GM03348 (cell line): ENCODE data around the gene IL6R.
"Not testable (repeated sequence)": the region's sequence is repeated elsewhere in the genome, so short reads cannot be mapped to it uniquely, and the experiment has no call there.

Experiments used
- DNase-seq: peaks from one replicate; pipeline ENCODE4 v3.0.0; 2012; ENCODE audit warnings: low spot score

Gene IL6R

GRCh38 chr1:154483941-154484803 lies 79.0 kb downstream of the IL6R start:
- no peak for DNase-seq

- DNase-seq: no peak
Measured at GRCh38 chr1:154485106-154485505, 80.0 kb downstream of the IL6R start.

DNA sequence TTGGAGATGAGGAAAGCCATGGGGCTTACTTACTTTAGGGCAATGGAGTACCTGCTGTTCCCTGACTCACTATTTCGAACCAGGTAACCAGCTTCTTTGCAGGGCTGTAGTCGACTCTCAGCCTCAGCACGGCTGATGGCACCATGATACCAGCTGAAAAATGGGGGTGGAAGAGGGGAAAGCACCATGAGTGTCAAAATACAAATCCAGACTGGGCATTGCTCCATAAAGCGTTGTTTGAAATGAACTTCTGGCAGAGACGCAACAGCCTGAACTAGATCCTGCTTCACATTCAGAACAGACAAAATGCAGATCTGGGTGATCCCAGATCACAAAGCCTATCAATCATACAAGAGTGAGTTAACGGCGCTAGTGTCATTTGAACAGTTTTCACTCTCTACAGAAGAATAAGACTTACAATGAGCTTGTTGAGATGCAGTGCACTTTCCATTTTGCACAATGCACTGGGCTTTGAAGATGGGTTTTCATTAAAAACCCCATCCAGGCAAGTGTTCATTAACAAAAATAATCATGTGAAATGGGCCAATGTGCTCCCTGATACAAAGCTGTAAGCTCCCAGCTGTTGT lies 80.9 kb downstream of the IL6R start:
- no peak for DNase-seq

GRCh38 chr1:154486756-154487155 lies 81.6 kb downstream of the IL6R start:
- not testable (repeated sequence) for DNase-seq

GRCh38 chr1:154488922-154489321 lies 83.8 kb downstream of the IL6R start:
- no peak for DNase-seq

GRCh38 chr1:154489695-154490274 lies 84.6 kb downstream of the IL6R start:
- DNase-seq: no peak

DNA sequence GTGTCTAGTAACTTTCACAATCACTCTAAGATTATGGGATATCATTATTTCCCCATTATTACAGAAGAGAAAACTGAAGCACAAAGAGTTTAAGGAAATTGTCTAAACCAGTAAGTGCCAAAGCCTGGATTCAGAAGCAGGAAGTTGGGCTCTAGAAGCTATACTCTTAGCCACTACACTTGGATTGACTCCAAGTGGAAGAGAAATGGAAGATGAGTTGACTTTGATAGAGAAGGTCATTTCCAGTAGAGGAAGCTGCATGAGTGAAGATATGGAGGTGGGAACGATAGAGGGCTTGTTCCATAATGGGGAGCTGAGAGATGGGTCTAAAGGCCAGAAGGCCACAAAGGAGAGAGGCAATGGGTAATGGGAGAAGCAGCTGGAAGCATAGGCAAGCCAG lies 85.2 kb downstream of the IL6R start:
- no peak for DNase-seq

DNA sequence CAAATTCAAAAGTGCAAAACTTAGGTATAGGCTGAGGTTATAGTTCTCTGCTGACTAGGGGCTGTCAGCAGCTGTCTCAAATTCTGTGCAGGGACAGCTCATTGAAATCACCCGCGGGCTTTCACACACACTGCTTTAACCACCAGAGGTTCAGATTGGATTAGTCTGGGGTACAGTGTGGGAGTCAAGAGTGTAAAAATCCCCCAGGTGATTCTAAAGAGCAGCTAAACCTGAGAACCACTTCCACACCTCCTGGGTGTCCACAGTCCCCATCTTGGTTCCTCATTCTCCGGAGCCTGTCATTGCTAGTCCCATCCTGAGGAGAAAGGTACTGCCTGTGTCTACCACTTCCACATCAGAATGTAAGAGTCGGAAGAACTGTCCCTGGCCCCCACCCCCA lies 87.0 kb downstream of the IL6R start:
- no peak for DNase-seq

DNA sequence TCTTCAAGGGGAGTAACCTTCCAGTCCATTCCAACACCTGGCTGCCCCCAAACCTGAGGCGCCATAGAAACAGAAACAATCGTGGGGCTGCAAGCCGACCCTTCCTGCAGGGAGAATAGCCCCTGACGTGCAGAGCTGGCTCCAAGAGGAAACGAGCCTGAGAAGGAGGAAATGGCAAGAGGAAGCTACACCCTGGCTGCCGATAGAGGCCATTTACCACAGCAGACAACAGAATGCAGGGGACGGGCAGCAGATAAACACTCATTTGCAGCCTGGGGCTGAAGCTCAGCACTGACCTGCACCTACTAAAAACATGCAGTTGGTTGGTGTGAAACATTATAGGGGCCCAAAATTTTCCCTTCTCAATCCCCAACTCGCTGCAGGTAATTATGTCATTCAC lies 88.1 kb downstream of the IL6R start:
- no peak for DNase-seq

GRCh38 chr1:154495496-154496273 lies 90.5 kb downstream of the IL6R start:
- no peak for DNase-seq

- no peak for DNase-seq
Measured at GRCh38 chr1:154496383-154496782, 91.2 kb downstream of the IL6R start.

GRCh38 chr1:154497026-154497806 lies 92.1 kb downstream of the IL6R start:
- DNase-seq: no peak

DNA sequence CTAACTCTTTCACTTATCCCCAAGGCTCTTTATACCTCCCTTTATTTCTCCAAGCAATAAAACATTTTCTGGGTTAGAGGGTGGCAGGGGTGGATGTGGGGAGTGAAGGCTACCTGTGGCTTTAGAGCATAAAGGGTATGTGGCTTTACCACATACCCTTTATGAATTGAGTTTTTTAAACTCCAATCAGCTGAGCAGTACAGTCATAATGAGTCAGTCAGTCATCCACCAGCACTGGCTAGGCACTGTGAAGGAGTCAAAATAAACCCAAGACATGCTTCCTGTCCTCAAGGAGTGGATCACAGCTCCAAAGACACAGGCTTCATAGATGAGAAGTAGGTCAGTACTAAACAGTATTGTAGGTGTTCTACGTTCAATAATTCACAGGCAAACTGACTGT lies 94.3 kb downstream of the IL6R start:
- DNase-seq: no peak

DNA sequence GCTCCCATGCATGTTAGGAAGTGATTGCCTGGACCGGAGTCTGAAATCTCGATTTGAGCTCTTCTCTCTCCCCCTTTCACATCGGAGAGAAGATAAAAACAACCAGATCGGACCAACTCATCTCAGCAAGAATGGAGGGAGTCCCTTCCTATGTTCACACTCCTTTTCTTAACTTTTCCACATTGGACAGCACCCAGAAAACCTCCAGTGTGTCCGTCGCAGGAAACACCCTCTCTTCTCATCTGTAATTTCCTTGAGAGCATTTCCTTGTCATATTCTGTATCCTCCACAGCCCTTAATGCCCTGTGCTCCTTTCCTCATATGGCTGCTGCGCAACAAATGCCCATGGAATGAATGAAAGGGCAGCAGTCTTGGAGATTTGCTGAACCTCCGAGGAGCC lies 95.4 kb downstream of the IL6R start:
- no peak for DNase-seq

DNA sequence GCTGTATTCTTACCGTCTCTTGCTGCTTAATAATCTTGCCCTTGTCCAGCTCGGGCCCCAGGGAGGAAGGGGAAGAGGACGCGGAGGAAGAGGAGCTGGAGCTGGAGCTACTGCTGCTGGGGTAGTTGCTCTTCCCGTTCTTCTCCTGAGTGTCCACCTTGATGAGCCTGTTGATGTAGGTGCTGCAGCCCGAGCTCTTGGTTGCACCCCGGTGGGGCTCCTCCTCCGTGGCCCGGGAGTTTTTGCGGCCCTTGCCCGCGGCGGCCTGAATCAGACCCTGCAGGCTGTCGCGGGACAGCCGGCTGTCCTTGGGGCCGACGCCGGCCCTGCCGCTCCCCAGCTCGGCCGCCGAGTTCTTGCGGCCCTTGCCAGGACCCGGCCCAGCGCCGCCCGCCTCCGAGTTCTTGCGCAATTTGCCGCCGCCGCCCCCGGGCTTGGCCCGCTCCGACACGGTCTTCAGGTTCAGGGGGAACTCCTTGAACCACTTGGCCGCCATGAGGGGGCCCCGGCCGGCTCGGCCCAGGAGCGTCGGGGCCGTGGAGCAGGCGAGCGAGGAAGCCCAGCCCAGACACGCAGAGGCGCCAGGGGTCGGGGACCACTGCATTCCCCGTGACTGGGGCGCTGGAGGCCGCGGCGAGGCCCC lies 96.4 kb downstream of the IL6R start:
- peak; percentile 41 for DNase-seq

DNA sequence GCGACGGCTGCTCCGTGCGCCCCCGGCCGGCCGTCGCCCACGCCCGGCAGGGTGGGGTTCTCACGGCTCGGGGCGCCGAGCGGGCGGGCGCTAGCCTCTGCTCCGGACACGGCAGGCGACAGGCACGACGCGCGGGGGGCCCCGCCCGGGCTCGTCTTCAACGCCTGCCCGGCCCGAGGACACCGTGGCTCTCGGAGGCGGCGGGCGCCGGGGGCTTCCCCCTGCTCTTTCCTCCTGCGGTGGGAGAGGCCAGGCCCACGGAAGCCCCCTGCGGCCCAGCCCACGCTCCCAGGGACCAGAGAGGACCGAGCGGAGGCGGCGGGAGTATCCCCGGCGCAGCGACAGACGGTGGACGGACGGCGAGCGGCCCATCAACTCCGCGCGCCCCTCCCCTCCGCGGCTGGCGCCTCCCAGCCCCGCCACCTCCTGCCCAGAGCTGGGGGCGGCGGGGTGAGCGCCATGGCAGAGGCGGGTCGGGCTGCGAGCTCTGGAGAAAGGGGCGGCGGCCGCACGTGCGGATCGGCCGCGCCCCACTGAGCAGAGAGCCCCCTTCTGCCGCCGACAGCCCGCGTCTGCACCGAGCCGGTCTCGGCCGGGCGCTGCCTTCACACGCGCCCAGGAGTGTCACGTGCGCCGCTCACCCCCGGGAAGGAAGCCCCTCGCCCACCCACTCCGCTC lies 97.1 kb downstream of the IL6R start, which contains the start of the genes SHE and TDRD10:
SHE (minus strand) TSS at position 347 of the 678 bp plus-strand sequence. CDS start 386 bp downstream, outside the sequence.
TDRD10 (plus strand) TSS at position 154 of the 678 bp plus-strand sequence. CDS start 4,685 bp downstream, outside the sequence.
- peak; percentile 8 for DNase-seq

GRCh38 chr1:154502744-154503115 lies 97.6 kb downstream of the IL6R start:
- no peak for DNase-seq

DNA sequence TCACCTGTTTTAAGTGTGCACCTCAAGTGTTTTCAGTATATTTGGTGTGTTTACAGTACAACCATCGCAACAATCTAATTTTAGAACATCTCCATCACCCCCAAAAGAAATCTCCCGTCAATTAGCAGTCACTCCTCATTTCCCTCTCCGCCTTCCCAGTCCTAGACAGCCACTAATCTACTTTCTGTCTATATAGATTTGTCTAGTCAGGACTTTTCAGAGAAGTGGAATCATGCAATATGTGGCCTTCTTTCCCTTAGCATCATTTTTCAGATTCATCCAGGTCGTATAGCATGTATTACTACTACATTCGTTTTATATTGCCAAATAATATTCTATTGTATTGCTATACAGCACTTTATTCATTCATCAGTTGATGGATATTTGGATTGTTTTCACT lies 98.8 kb downstream of the IL6R start:
- DNase-seq: no peak

GRCh38 chr1:154512760-154513159 lies 107.6 kb downstream of the IL6R start:
- no peak for DNase-seq

DNA sequence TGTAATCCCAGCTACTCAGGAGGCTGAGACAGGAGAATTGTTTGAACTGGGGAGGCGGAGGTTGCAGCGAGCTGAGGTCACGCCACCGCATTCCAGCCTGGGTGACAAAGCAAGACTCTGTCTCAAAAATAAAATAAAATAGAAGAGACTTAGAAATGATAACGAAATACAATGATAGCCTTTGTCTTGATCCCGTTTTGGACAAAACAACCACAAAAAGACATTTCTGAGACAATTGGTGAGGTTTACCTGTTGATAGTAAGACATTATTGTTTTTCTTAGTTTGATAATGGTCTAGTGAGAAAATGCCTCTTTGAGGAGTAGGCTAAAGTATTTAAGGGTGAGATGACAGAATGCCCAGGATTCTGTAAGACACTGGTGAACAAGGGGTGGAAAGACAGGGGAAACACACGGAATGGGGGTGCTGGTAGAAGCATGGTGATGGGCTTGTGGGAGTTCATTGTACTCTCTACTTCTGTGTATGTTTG lies 109.0 kb downstream of the IL6R start:
- no peak for DNase-seq
